DMS79 treated with DMSO at 0.1 percent for 48 hours (cell line): ENCODE measurements around the gene LENG1.

Experiments used
- DNase-seq: peaks from one replicate; lab custom pipeline; 2025; lab: John Stamatoyannopoulos, UW

LENG1 gene

DNA sequence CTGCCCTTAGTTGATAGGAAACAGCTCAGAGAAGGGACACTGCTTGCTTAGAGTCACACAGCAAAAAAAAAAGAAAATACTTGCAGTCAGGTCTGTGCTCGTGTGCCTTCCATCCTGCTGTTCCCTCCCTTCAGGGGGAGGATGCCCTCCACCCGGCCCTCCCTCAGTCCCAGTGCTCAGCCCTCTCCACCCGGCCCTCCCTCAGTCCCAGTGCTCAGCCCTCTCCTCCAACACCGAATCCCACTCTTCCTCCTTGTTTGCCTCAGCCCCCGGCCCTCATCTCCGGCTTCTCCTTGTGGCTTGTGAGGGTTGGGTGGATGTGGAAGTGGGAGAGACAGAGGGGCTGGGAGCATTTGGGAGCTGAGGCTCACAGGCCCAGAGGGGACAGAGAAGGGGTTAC, 49.9 kb downstream of the LENG1 start:
- no peak for DNase-seq

DNA sequence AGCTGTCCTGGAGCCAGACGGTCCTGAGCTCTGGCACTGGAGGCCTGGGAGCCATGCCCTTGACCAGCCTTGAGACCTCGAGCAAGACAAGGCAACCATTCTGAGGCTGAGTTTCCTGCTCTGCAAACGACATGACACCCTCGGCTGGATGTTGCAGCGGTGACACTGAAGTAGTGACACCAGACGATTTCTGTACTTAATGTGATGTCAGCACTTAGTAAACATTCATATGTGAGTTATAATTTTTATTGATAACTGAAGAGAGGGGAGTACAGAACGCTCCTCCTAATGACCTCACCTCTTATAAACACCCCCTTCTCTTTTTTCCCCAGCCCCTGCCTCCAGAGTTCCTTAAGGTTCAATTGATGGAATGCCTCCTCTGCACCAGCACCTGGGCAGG, 51.0 kb downstream of the LENG1 start:
- no peak for DNase-seq

- no peak for DNase-seq
These were observed 51.5 kb downstream of the LENG1 start for GRCh38 chr19:54107876-54108490.

- no peak for DNase-seq
These were observed 52.8 kb downstream of the LENG1 start for GRCh38 chr19:54106716-54107115.

DNA sequence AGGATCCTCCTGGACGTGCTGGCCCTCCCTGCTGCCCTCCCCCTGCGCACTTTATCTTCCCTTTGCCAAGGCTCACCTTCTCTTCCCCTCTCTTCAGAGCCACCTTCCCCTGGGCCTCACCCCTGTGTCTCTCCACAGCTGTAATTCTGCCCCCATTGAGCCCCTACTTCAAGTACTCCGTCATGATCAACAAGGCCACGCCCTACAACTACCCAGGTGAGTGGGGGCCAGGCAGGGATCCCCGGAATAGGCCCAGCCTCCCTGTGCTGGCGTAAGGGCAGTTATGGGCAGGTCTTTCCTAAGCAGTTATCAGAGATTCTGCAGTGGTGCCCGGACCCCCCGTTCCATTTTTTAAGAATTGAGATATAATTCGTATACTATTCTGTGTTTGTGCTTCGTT, 53.7 kb downstream of the LENG1 start:
- no peak for DNase-seq
